ENCODE data around the gene DICER1.

GRCh38 chr14:95150910-95151309 is 6.4 kb downstream of the DICER1 start:
- TF ChIP-seq CTCF (IDR thresholded peaks at IDR 0.05; ENCODE audit: insufficient read depth, low read length) (no peak), POLR2AphosphoS5 (IDR thresholded peaks at IDR 0.05; ENCODE audit: low read depth) (no peak), GABPA (IDR thresholded peaks at IDR 0.05; ENCODE audit: low read depth) (no peak), SPI1 (IDR thresholded peaks at IDR 0.05; ENCODE audit: borderline replicate concordance, low read depth) (no peak)
